K562 (cell line): ENCODE data around the gene INTS13. TPM values are rescaled to one million over a fixed set of nuclear protein-coding genes. Genes with fewer than 3 reads are reported as not detected.

Experiments
- GTF3C2 ChIP-seq: IDR thresholded peaks from 3 replicates; pipeline ENCODE4 v1.6.1; 2011; ENCODE audit warnings: borderline replicate concordance, mild to moderate bottlenecking, moderate library complexity; ENCODE audit not compliant: insufficient read length; ENCODE audit errors: extremely low read depth
- HDAC8 ChIP-seq: fragments of 450-650 bp; IDR thresholded peaks from 2 replicates; pipeline ENCODE4 v1.6.1; 2016; ENCODE audit warnings: mild to moderate bottlenecking, missing genetic modification characterization, moderate library complexity, missing compliant biosample characterization
- JUN ChIP-seq, 2 experiments: sonication (generic) in 1 of 2; formaldehyde crosslinking in 1 of 2; IDR thresholded peaks; 2 replicates each; pipeline versions ENCODE4 v1.6.1 to v1.8.0; 2012 to 2022; ENCODE audit warnings: borderline replicate concordance in 2 of 2, mild to moderate bottlenecking in 2 of 2, improper control_type of control experiment in 1 of 2, low read depth in 1 of 2, low read length in 1 of 2, missing genetic modification reagents in 1 of 2
- POLR3G ChIP-seq: IDR thresholded peaks from 2 replicates; pipeline ENCODE4 v1.6.1; 2011; ENCODE audit not compliant: insufficient read length, insufficient replicate concordance; ENCODE audit errors: extremely low read depth
- RBM14 ChIP-seq: fragments of 200-400 bp; formaldehyde crosslinking; IDR thresholded peaks from 2 replicates; pipeline ENCODE4 v1.6.1; 2018; ENCODE audit warnings: low read depth, mild to moderate bottlenecking, low read length, moderate library complexity, borderline replicate concordance; ENCODE audit not compliant: insufficient read depth
- SIRT6 ChIP-seq: IDR thresholded peaks from one replicate; pipeline ENCODE4 v1.6.1; 2012; ENCODE audit warnings: low read depth, mild to moderate bottlenecking, control low read depth, inconsistent platforms, low read length, moderate library complexity
- ZNF274 ChIP-seq: IDR thresholded peaks from 2 replicates; pipeline ENCODE4 v1.6.1; 2011; ENCODE audit warnings: low read depth, mild to moderate bottlenecking, low read length, moderate library complexity, borderline replicate concordance
- polyA plus RNA-seq, 8 experiments: library from polyadenylated mRNA; depleted of rRNA in 4 of 8; stranded (reverse) in 5 of 8; unstranded in 3 of 8; fragments of >200 nt; fragmentation: Nextera tagmentation in 2 of 8; fragmentation: Illumina TruSeq in 1 of 8; extraction: Ambion mirVana in 2 of 8; extraction: Trizol in 1 of 8; gene quantifications; 2 replicates each; pipeline versions ENCODE4 v1.2.1 to v1.2.3, GENCODE V29; 2011 to 2014; ENCODE audit warnings: inconsistent platforms in 1 of 8, missing spikeins in 1 of 8
- total RNA-seq, 7 experiments: library from RNA; depleted of rRNA in 6 of 7; stranded (reverse); fragments of >200 nt in 6 of 7; fragmentation: Illumina TruSeq in 2 of 7; extraction: Trizol in 2 of 7; gene quantifications; 2 replicates each; pipeline versions ENCODE4 v1.2.1 to v1.2.3, GENCODE V29; 2011 to 2021; ENCODE audit warnings: low replicate concordance in 1 of 7

The INTS13 gene
- total and polyA plus RNA-seq, 9 of the 15 experiments (the other 6 are each of a cell fraction or from before 2014, with no cell fraction given): 48.3 to 91.8 (median 78.1) TPM

GRCh38 chr12:26861690-26862089 lies 76.1 kb downstream of the INTS13 start (continued):
- TF ChIP-seq GTF3C2: no peak
- no peak for TF ChIP-seq HDAC8 (tag)
- TF ChIP-seq SIRT6: no peak
- no peak for TF ChIP-seq JUN (IDR thresholded peaks at IDR 0.05; ENCODE audit: borderline replicate concordance, low read depth, low read length)
- TF ChIP-seq JUN (CRISPR knock-in tag; IDR thresholded peaks at IDR 0.05; ENCODE audit: borderline replicate concordance): no peak
- TF ChIP-seq RBM14: no peak
- TF ChIP-seq POLR3G: no peak
- TF ChIP-seq ZNF274: no peak
